ENCODE results near the gene CYP26A1.

- TF ChIP-seq CTCF (IDR thresholded peaks at IDR 0.05): no peak
- no peak for TF ChIP-seq POLR2A (IDR thresholded peaks at IDR 0.05)
These were observed 34.6 kb upstream of the CYP26A1 start for GRCh38 chr10:93039110-93039509.
